ENCODE measurements around the gene FYB2.

FYB2 gene

GRCh38 chr1:56831871-56832693 lies 12.9 kb upstream of the FYB2 start:
- peak; percentile 60 for DNase-seq

GRCh38 chr1:56830052-56830451 lies 10.8 kb upstream of the FYB2 start:
- DNase-seq, result no peak

GRCh38 chr1:56827711-56828110 lies 8.5 kb upstream of the FYB2 start:
- DNase-seq, result no peak

- DNase-seq, result no peak
Measured at GRCh38 chr1:56825436-56825835, 6.2 kb upstream of the FYB2 start.

GRCh38 chr1:56824938-56825337 lies 5.7 kb upstream of the FYB2 start:
- DNase-seq, result no peak

- no peak for DNase-seq
Measured at GRCh38 chr1:56824271-56824670, 5.1 kb upstream of the FYB2 start.

GRCh38 chr1:56821462-56821797 lies 2.2 kb upstream of the FYB2 start:
- DNase-seq, result no peak

GRCh38 chr1:56820755-56821461 lies 1.7 kb upstream of the FYB2 start:
- DNase-seq, result peak; percentile 67

- no peak for DNase-seq
Measured at GRCh38 chr1:56817716-56818463, 1.3 kb downstream of the FYB2 start.

- no peak for DNase-seq
Measured at GRCh38 chr1:56816909-56817308, 2.3 kb downstream of the FYB2 start.

GRCh38 chr1:56816264-56816663 lies 2.9 kb downstream of the FYB2 start:
- no peak for DNase-seq

- no peak for DNase-seq
Measured at GRCh38 chr1:56814205-56814604, 5.0 kb downstream of the FYB2 start.

- DNase-seq, result no peak
Measured at GRCh38 chr1:56811331-56811730, 7.9 kb downstream of the FYB2 start.

- DNase-seq, result no peak
Measured at GRCh38 chr1:56808410-56808809, 10.8 kb downstream of the FYB2 start.

- DNase-seq, result no peak
Measured at GRCh38 chr1:56806804-56807203, 12.4 kb downstream of the FYB2 start.

- no peak for DNase-seq
Measured at GRCh38 chr1:56803561-56804156, 15.5 kb downstream of the FYB2 start.

GRCh38 chr1:56799605-56800400 lies 19.4 kb downstream of the FYB2 start:
- no peak for DNase-seq

GRCh38 chr1:56798053-56798471 lies 21.1 kb downstream of the FYB2 start:
- no peak for DNase-seq

GRCh38 chr1:56797065-56797685 lies 22.0 kb downstream of the FYB2 start:
- DNase-seq, result no peak

- no peak for DNase-seq
Measured at GRCh38 chr1:56795870-56796269, 23.3 kb downstream of the FYB2 start.

- DNase-seq, result no peak
Measured at GRCh38 chr1:56790036-56790435, 29.2 kb downstream of the FYB2 start.

GRCh38 chr1:56788588-56788987 lies 30.6 kb downstream of the FYB2 start:
- DNase-seq, result no peak
